Mesenchymal stem cell (in vitro differentiated cells and primary cell): ENCODE measurements around the gene VAPB.

ENCODE experiments used
- DNase-seq: peaks from one replicate; pipeline ENCODE4 v3.0.0-alpha.2; 2013
- H2AFZ ChIP-seq: one replicate; pipeline ENCODE4 v1.6.1; 2013; ENCODE audit warnings: low read depth, mild to moderate bottlenecking, control low read depth, inconsistent platforms, low read length, moderate library complexity
- H2AK5ac ChIP-seq: 2 replicates; pipeline ENCODE4 v1.6.1; 2013; ENCODE audit warnings: low read length, moderate library complexity, mild to moderate bottlenecking, inconsistent platforms; ENCODE audit not compliant: severe bottlenecking
- H2BK120ac ChIP-seq: one replicate; pipeline ENCODE4 v1.6.1; 2013; ENCODE audit warnings: low read depth, mild to moderate bottlenecking, inconsistent platforms, low read length, moderate library complexity
- H2BK12ac ChIP-seq, 2 experiments: one replicate each; pipeline ENCODE4 v1.6.1; 2013; ENCODE audit warnings: inconsistent platforms in 2 of 2, low read length in 2 of 2, mild to moderate bottlenecking in 2 of 2, moderate library complexity in 2 of 2, control low read depth in 1 of 2
- H2BK15ac ChIP-seq: one replicate; pipeline ENCODE4 v1.6.1; 2013; ENCODE audit warnings: mild to moderate bottlenecking, low read depth, inconsistent platforms; ENCODE audit not compliant: poor library complexity, severe bottlenecking
- H2BK5ac ChIP-seq: 2 replicates; pipeline ENCODE4 v1.6.1; 2013; ENCODE audit warnings: low read depth, mild to moderate bottlenecking, low read length, control low read depth, inconsistent platforms; ENCODE audit not compliant: poor library complexity, severe bottlenecking
- H3K14ac ChIP-seq, 2 experiments: one replicate each; pipeline ENCODE4 v1.6.1; 2013; ENCODE audit warnings: inconsistent platforms in 2 of 2, low read length in 2 of 2, control low read depth in 1 of 2, mild to moderate bottlenecking in 1 of 2, moderate library complexity in 1 of 2
- H3K18ac ChIP-seq, 2 experiments: one replicate each; pipeline ENCODE4 v1.6.1; 2013; ENCODE audit warnings: inconsistent platforms in 2 of 2, low read length in 2 of 2, control low read depth in 1 of 2, low read depth in 1 of 2, mild to moderate bottlenecking in 1 of 2
- H3K23ac ChIP-seq, 2 experiments: one replicate each; pipeline ENCODE4 v1.6.1; 2013; ENCODE audit warnings: inconsistent platforms in 2 of 2, low read length in 2 of 2, mild to moderate bottlenecking in 2 of 2, moderate library complexity in 2 of 2, control low read depth in 1 of 2
- H3K27ac ChIP-seq: 2 replicates; pipeline ENCODE4 v1.5.1; 2013; ENCODE audit warnings: mild to moderate bottlenecking, moderate library complexity, low read length, control low read depth, inconsistent platforms; ENCODE audit not compliant: poor library complexity, severe bottlenecking
- H3K27me3 ChIP-seq, 2 experiments: 2 replicates each; pipeline versions ENCODE4 v1.6.1 to v1.7.0; 2013; ENCODE audit warnings: low read length in 2 of 2, mild to moderate bottlenecking in 2 of 2, moderate library complexity in 2 of 2, control low read depth in 1 of 2, inconsistent platforms in 1 of 2; ENCODE audit not compliant: control insufficient read depth in 1 of 2, insufficient read depth in 1 of 2
- H3K36me3 ChIP-seq, 2 experiments: 2 replicates each; pipeline versions ENCODE4 v1.6.1 to v1.7.0; 2013; ENCODE audit warnings: low read length in 2 of 2, control low read depth in 1 of 2, inconsistent platforms in 1 of 2, low read depth in 1 of 2, mild to moderate bottlenecking in 1 of 2; ENCODE audit not compliant: insufficient read depth in 2 of 2, control insufficient read depth in 1 of 2
- H3K4ac ChIP-seq, 2 experiments: one replicate each; pipeline ENCODE4 v1.6.1; 2013; ENCODE audit warnings: inconsistent platforms in 2 of 2, low read length in 2 of 2, mild to moderate bottlenecking in 2 of 2, moderate library complexity in 2 of 2, control low read depth in 1 of 2, low read depth in 1 of 2
- H3K4me1 ChIP-seq: 2 replicates; pipeline ENCODE4 v1.6.1; 2013; ENCODE audit warnings: low read depth, low read length, control low read depth; ENCODE audit not compliant: control insufficient read depth, insufficient read depth
- H3K4me2 ChIP-seq: 2 replicates; pipeline ENCODE4 v1.6.1; 2013; ENCODE audit warnings: low read length, mild to moderate bottlenecking, inconsistent platforms; ENCODE audit not compliant: poor library complexity, severe bottlenecking
- H3K4me3 ChIP-seq, 2 experiments: 2 replicates each; pipeline versions ENCODE4 v1.5.1 to v1.7.0; 2013; ENCODE audit warnings: low read length in 2 of 2, mild to moderate bottlenecking in 2 of 2, control low read depth in 1 of 2, low read depth in 1 of 2; ENCODE audit not compliant: insufficient read depth in 1 of 2
- H3K79me1 ChIP-seq: replicated peaks from 2 replicates; pipeline ENCODE4 v1.6.1; 2013; ENCODE audit warnings: mild to moderate bottlenecking, control low read depth, low read length, inconsistent platforms; ENCODE audit not compliant: poor library complexity, severe bottlenecking
- H3K9ac ChIP-seq: 2 replicates; pipeline ENCODE4 v1.7.0; 2013; ENCODE audit warnings: mild to moderate bottlenecking, low read length, moderate library complexity
- H3K9me3 ChIP-seq: 2 replicates; pipeline ENCODE4 v1.7.0; 2013; ENCODE audit warnings: mild to moderate bottlenecking, low read length; ENCODE audit not compliant: control insufficient read depth
- H4K8ac ChIP-seq: one replicate; pipeline ENCODE4 v1.6.1; 2013; ENCODE audit warnings: inconsistent platforms, mild to moderate bottlenecking, low read length, moderate library complexity
- H4K91ac ChIP-seq: one replicate; pipeline ENCODE4 v1.6.1; 2013; ENCODE audit warnings: mild to moderate bottlenecking, low read length, inconsistent platforms
- WGBS: methylation state at CpG from one replicate; pipeline ENCODE4 v1.1.7; 2013; ENCODE audit warnings: mixed read lengths; 5-methylcytosine and 5-hydroxymethylcytosine counted together

The VAPB gene

DNA sequence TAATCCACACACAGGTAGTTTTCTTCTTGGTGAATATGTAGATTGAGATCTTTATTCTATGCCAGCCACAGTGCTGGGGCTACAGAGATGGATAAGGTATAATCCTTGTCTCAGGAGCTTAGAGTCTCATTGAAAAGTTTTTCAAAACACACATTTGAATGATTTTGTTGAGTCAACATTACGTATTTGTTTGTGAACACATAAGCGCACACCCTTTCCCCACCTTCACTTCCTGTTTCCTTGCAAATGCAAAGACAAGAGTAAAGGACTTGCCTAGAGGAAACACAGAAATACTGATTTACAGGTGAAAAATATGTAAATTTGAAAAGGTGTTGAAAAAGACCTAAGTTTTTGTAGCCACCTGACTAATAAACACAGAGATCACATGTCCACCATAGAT, 27.8 kb downstream of the VAPB start:
- Histone ChIP-seq H3K4me1 (peaks cover 5% of the 10 kb centered on the region), H3K4me3 (no peak overlapping the region), H3K27ac (no peak overlapping the region), H3K4me2 (no peak overlapping the region), H3K9ac (no peak overlapping the region), H2BK5ac (no peak overlapping the region), H3K18ac (no peak overlapping the region), H2BK15ac (no peak overlapping the region), H3K27me3 (no peaks in the 10 kb centered on the region), H3K79me1 (peaks cover 8% of the 10 kb centered on the region), H2BK12ac (no peak overlapping the region), H3K9me3 (no peaks in the 10 kb centered on the region), H2BK120ac (no peak overlapping the region), H3K4ac (no peak overlapping the region), H4K91ac (no peak overlapping the region), H2AK5ac (no peak overlapping the region), H3K36me3 (peaks cover 7 to 36% of the 10 kb centered on the region in 2 experiments), H4K8ac (no peak overlapping the region), H3K23ac (no peak overlapping the region), H3K14ac (no peak overlapping the region), H2AFZ (no peak overlapping the region)
- no CpG with 5 or more reads among the region's 2 CpGs for WGBS
- no peak for DNase-seq

DNA sequence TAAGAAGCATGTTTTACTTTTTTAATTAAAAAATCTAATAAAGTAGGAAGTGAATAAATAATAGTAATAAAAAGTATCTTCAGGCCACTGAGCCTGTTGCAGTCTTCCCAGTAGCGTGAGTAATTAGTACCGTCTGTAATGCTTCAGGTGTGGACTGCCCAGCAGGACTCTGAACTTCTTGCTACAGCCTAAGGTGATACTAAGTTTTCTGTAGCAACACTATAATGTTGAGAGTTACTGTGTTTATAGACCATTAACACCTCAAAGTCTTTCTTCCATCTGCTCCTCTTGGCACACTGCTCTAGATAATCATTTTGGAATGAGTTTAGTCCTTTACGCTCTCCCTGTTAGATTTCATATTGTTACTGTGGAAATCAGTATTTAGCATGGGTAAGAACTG, 28.4 kb downstream of the VAPB start:
- peaks cover 7 to 38% of the 10 kb centered on the region in 2 experiments for H3K36me3 ChIP-seq
- H3K14ac ChIP-seq: no peak overlapping the region
- no peak overlapping the region for H2AFZ ChIP-seq
- H3K9ac ChIP-seq: no peak overlapping the region
- H3K18ac ChIP-seq: no peak overlapping the region
- no peak overlapping the region for H3K4me3 ChIP-seq
- no peak overlapping the region for H3K4ac ChIP-seq
- DNase-seq: no peak
- no peak overlapping the region for H4K91ac ChIP-seq
- no peak overlapping the region for H4K8ac ChIP-seq
- no peaks in the 10 kb centered on the region for H3K27me3 ChIP-seq
- no peak overlapping the region for H3K23ac ChIP-seq
- H3K4me2 ChIP-seq: no peak overlapping the region
- no peak overlapping the region for H2BK5ac ChIP-seq
- no peak overlapping the region for H2BK12ac ChIP-seq
- H2BK120ac ChIP-seq: no peak overlapping the region
- no peak overlapping the region for H2AK5ac ChIP-seq
- WGBS: 87% methylated on average over 2 of the region's 3 CpGs
- H2BK15ac ChIP-seq: no peak overlapping the region
- H3K79me1 ChIP-seq: peaks cover 8% of the 10 kb centered on the region
- H3K4me1 ChIP-seq: peaks cover 5% of the 10 kb centered on the region
- no peak overlapping the region for H3K27ac ChIP-seq
- no peaks in the 10 kb centered on the region for H3K9me3 ChIP-seq

DNA sequence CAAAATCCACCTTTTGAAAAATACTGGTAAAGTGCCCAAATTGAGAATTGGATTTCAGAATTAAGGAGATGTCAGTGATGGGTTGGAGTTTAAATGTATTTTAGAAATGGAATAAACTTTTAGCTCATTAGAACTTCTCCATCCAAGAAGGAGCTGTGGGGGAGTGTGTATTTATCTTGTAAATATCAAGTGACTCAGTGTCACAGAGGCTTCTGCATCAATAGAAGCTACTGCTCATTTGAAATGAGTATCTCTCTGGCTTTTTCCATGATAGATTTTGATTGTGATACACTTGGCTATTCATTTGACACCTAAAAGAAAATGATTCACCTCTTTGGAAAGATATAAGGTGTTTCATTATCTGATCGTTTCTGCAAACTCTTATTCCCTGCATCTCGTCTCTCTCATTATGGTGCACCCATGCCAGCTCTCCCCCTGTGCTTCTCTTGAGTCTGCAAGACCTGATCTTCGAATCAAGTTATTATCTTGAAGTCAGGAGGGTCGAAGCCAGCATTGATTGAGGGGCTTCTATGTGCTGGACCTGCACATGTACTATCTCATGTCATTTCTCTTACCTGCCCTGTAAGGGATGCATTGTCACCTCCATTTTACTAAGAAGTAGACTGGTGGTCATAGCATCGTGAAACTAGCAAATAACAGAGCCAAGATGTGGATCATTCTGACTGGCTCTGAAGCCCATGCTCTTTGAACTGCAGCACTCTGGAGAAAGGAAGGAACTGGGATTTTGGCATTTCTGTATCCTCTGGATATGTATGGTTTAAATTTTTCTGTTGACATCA, 30.1 kb downstream of the VAPB start:
- H3K27ac ChIP-seq: no peak overlapping the region
- peaks cover 7 to 47% of the 10 kb centered on the region in 2 experiments for H3K36me3 ChIP-seq
- H3K18ac ChIP-seq: no peak overlapping the region
- H3K4me3 ChIP-seq: no peak overlapping the region
- DNase-seq: no peak
- H3K27me3 ChIP-seq: no peaks in the 10 kb centered on the region
- no peak overlapping the region for H4K91ac ChIP-seq
- H2BK12ac ChIP-seq: no peak overlapping the region
- H3K4ac ChIP-seq: no peak overlapping the region
- H3K79me1 ChIP-seq: peaks cover 12% of the 10 kb centered on the region
- no peak overlapping the region for H2BK120ac ChIP-seq
- H3K23ac ChIP-seq: no peak overlapping the region
- 79% methylated on average over 5 of the region's 5 CpGs for WGBS
- no peak overlapping the region for H4K8ac ChIP-seq
- no peak overlapping the region for H2AFZ ChIP-seq
- no peak overlapping the region for H3K9ac ChIP-seq
- no peak overlapping the region for H2AK5ac ChIP-seq
- no peak overlapping the region for H2BK15ac ChIP-seq
- no peak overlapping the region for H3K4me2 ChIP-seq
- H2BK5ac ChIP-seq: no peak overlapping the region
- H3K4me1 ChIP-seq: peaks cover 5% of the 10 kb centered on the region
- no peak overlapping the region for H3K14ac ChIP-seq
- no peaks in the 10 kb centered on the region for H3K9me3 ChIP-seq

DNA sequence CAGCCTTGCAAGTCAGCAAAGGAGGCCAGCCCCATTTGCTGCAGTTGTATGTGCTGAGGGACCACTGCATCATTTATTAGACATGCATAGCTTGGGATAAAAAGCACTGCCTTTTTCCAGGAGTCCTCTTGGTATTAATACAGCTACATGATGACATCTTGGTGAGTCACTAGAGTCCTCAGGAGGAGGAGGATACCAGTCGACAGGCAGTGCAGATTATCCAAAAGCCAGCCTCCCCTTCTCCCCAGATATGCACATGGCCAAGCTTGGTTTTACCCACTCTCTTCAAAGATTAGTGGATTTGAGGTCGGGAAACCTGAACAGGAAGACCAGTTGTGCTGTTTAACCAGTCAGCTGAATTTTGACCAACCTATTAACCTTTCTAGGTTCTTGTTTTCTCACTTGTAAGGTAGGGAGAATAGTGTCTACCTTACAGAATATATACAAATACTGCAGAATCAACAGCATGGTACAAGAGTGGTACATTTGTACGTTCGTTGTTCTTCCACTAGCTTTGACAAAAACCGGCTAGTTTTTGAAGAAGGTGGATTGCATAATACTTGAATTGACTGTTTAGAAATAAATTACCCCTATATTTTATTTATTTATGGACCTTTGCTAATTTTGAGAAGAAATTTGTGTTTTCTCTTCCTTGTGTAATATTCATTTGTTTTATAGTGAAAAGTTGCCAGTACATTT, 31.9 kb downstream of the VAPB start:
- H3K27ac ChIP-seq: peak overlapping the region; percentile 80
- no peak overlapping the region for H2AFZ ChIP-seq
- H3K4me3 ChIP-seq: no peak overlapping the region
- peaks cover 7 to 55% of the 10 kb centered on the region in 2 experiments for H3K36me3 ChIP-seq
- no peak overlapping the region for H2BK120ac ChIP-seq
- H2AK5ac ChIP-seq: peak overlapping the region; percentile 75
- no peak overlapping the region for H3K4me2 ChIP-seq
- no peak overlapping the region for H4K91ac ChIP-seq
- H3K9ac ChIP-seq: no peak overlapping the region
- peaks cover 20% of the 10 kb centered on the region for H3K79me1 ChIP-seq
- H3K4ac ChIP-seq: no peak overlapping the region
- no peak overlapping the region for H3K14ac ChIP-seq
- no peak overlapping the region for H2BK12ac ChIP-seq
- H3K9me3 ChIP-seq: no peaks in the 10 kb centered on the region
- H3K18ac ChIP-seq: no peak overlapping the region
- H3K4me1 ChIP-seq: peaks cover 5% of the 10 kb centered on the region
- H3K23ac ChIP-seq: no peak overlapping the region
- peak; percentile 75 for DNase-seq
- no peak overlapping the region for H2BK15ac ChIP-seq
- no peaks in the 10 kb centered on the region for H3K27me3 ChIP-seq
- peak overlapping the region; percentile 33 for H2BK5ac ChIP-seq
- H4K8ac ChIP-seq: no peak overlapping the region
- 0% methylated on average over 1 of the region's 5 CpGs for WGBS
